A549 (cell line): ENCODE measurements around the gene PEX14. TPM values are rescaled to one million over a fixed set of nuclear protein-coding genes. Genes with fewer than 3 reads are reported as not detected.

ENCODE experiments used
- ATAC-seq, 2 experiments: fragments of 200-7000 bp in 1 of 2; fragments of >200 bp in 1 of 2; cut with Nextera tagmentation in 1 of 2; cut with Tn5 transposase in 1 of 2; 3 replicates each; pipeline versions ENCODE4 v1.8.0 to v1.9.1; 2018 to 2020; ENCODE audit warnings: mild to moderate bottlenecking in 1 of 2, moderate library complexity in 1 of 2
- CTCF ChIA-PET: fragments of 300-600 bp; sonication (Branson Sonifier 250); formaldehyde crosslinking; extraction: SDS; loops from one replicate; lab custom pipeline; 2021; ENCODE audit warnings: antibody characterized with exemption, inconsistent platforms; lab: Yijun Ruan, JAX
- POLR2A ChIA-PET: fragments of 350-600 bp; formaldehyde crosslinking; extraction: SDS; loops from one replicate; lab custom pipeline; 2021; ENCODE audit warnings: antibody characterized with exemption, inconsistent platforms; lab: Yijun Ruan, JAX
- DNase-seq, 2 experiments: peaks; one replicate each; pipeline versions ENCODE4 v3.0.0 to v3.0.0-alpha.2; 2011 to 2016; ENCODE audit warnings: low read depth in 1 of 2, low spot score in 1 of 2
- FAIRE-seq: peaks from 2 replicates; lab custom pipeline; 2011; peaks lifted over from hg19 to GRCh38; lab: Jason Lieb, UNC
- H3K27ac ChIP-seq, 2 experiments: fragments of >200 bp; sonication (Bioruptor Twin); formaldehyde crosslinking; 3 replicates each; pipeline ENCODE4 v1.5.1; 2016 to 2017
- H3K4me1 ChIP-seq: fragments of >200 bp; sonication (Bioruptor Twin); formaldehyde crosslinking; 3 replicates; pipeline ENCODE4 v1.6.1; 2016
- H3K4me2 ChIP-seq: fragments of >200 bp; sonication (Bioruptor Twin); formaldehyde crosslinking; 3 replicates; pipeline ENCODE4 v1.6.1; 2016
- H3K4me3 ChIP-seq: fragments of >200 bp; sonication (Bioruptor Twin); formaldehyde crosslinking; 3 replicates; pipeline ENCODE4 v1.5.1; 2016
- H3K9me3 ChIP-seq: fragments of >200 bp; sonication (Bioruptor Twin); formaldehyde crosslinking; 3 replicates; pipeline ENCODE4 v1.6.1; 2016
- BHLHE40 ChIP-seq: IDR thresholded peaks from 2 replicates; pipeline ENCODE4 v1.6.1; 2012; ENCODE audit warnings: low read depth, low read length, inconsistent platforms
- CEBPB ChIP-seq, 2 experiments: fragments of >200 bp in 1 of 2; sonication (Bioruptor Twin) in 1 of 2; formaldehyde crosslinking in 1 of 2; IDR thresholded peaks; 2 replicates each; pipeline ENCODE4 v1.6.1; 2012 to 2016
- CTCF ChIP-seq: fragments of >200 bp; sonication (Bioruptor Twin); formaldehyde crosslinking; IDR thresholded peaks from 3 replicates; pipeline ENCODE4 v1.5.1; 2016
- E2F6 ChIP-seq: IDR thresholded peaks from 2 replicates; pipeline ENCODE4 v1.6.1; 2012; ENCODE audit warnings: low read depth, borderline replicate concordance
- EHMT2 ChIP-seq: fragments of 200-600 bp; sonication (generic); IDR thresholded peaks from 2 replicates; pipeline ENCODE4 v1.6.1; 2016; ENCODE audit warnings: antibody characterized with exemption, low read depth, mild to moderate bottlenecking, moderate library complexity
- FOSB ChIP-seq: fragments of 250-450 bp; sonication (Bioruptor Pico); IDR thresholded peaks from 2 replicates; pipeline ENCODE4 v1.5.0; 2020; ENCODE audit warnings: mild to moderate bottlenecking, moderate library complexity
- FOSL2 ChIP-seq, 2 experiments: fragments of 450-650 bp in 1 of 2; fragments of >200 bp in 1 of 2; sonication (Bioruptor Twin) in 1 of 2; formaldehyde crosslinking; IDR thresholded peaks; 2 replicates each; pipeline versions ENCODE4 v1.5.0 to v1.6.1; 2016 to 2020; ENCODE audit warnings: mild to moderate bottlenecking in 1 of 2, moderate library complexity in 1 of 2
- GATA3 ChIP-seq: IDR thresholded peaks from 2 replicates; pipeline ENCODE4 v1.6.1; 2012; ENCODE audit warnings: borderline replicate concordance
- HMGXB4 ChIP-seq: fragments of 250-450 bp; sonication (Bioruptor Pico); IDR thresholded peaks from 2 replicates; pipeline ENCODE4 v1.5.0; 2021; ENCODE audit warnings: mild to moderate bottlenecking, moderate library complexity, borderline replicate concordance
- KDM5A ChIP-seq: fragments of 200-600 bp; sonication (generic); IDR thresholded peaks from 2 replicates; pipeline ENCODE4 v1.6.1; 2016; ENCODE audit warnings: antibody characterized with exemption, mild to moderate bottlenecking
- NFE2L2 ChIP-seq: fragments of 150-350 bp; conservative IDR thresholded peaks from 2 replicates; pipeline ENCODE4 v1.6.1; 2014; ENCODE audit warnings: low read length
- POLR2A ChIP-seq: IDR thresholded peaks from 2 replicates; pipeline ENCODE4 v1.6.1; 2012; ENCODE audit warnings: mild to moderate bottlenecking, low read length
- RAD21 ChIP-seq, 2 experiments: fragments of >200 bp in 1 of 2; sonication (Bioruptor Twin) in 1 of 2; formaldehyde crosslinking in 1 of 2; IDR thresholded peaks in 1 of 2; conservative IDR thresholded peaks in 1 of 2; 2 replicates in 1 of 2; 3 replicates in 1 of 2; pipeline ENCODE4 v1.6.1; 2012 to 2018; ENCODE audit warnings: inconsistent platforms in 1 of 2
- REST ChIP-seq: fragments of 200-600 bp; sonication (generic); IDR thresholded peaks from 2 replicates; pipeline ENCODE4 v1.6.1; 2016; ENCODE audit warnings: antibody characterized with exemption, mild to moderate bottlenecking, moderate library complexity
- RNF2 ChIP-seq: fragments of 200-600 bp; sonication (generic); IDR thresholded peaks from 2 replicates; pipeline ENCODE4 v1.6.1; 2016; ENCODE audit warnings: low read depth, mild to moderate bottlenecking, antibody characterized with exemption, moderate library complexity, borderline replicate concordance
- SREBF2 ChIP-seq: fragments of 450-650 bp; IDR thresholded peaks from 2 replicates; pipeline ENCODE4 v1.6.1; 2014; ENCODE audit warnings: mild to moderate bottlenecking, moderate library complexity
- TP53 ChIP-seq: fragments of 250-450 bp; sonication (Bioruptor Pico); IDR thresholded peaks from 2 replicates; pipeline ENCODE4 v1.5.0; 2021; ENCODE audit warnings: mild to moderate bottlenecking, moderate library complexity
- ZC3H11A ChIP-seq: fragments of 450-650 bp; IDR thresholded peaks from 2 replicates; pipeline ENCODE4 v1.6.1; 2014; ENCODE audit warnings: antibody characterized with exemption, mild to moderate bottlenecking
- ZFP36 ChIP-seq: fragments of 450-650 bp; IDR thresholded peaks from 2 replicates; pipeline ENCODE4 v1.6.1; 2014; ENCODE audit warnings: borderline replicate concordance; ENCODE audit not compliant: partially characterized antibody
- WGBS: methylation state at CpG from one replicate; pipeline ENCODE4 v1.1.6; 2017; ENCODE audit errors: missing lambda C conversion rate; 5-methylcytosine and 5-hydroxymethylcytosine counted together
- polyA plus RNA-seq, 4 experiments: library from polyadenylated mRNA; depleted of rRNA in 3 of 4; stranded (reverse); fragments of >200 nt; fragmentation: RNase III in 1 of 4; extraction: RNeasy Plus Mini Kit Qiagen cat#74134 plus additional on column Dnase treatment in 1 of 4; gene quantifications; 2 replicates in 3 of 4; 3 replicates in 1 of 4; pipeline ENCODE4 v1.2.3, GENCODE V29; 2011 to 2017

Gene PEX14
- polyA plus RNA-seq, 2 of the 4 experiments (the other 2 are of a cell fraction) = 7.7 to 15.0 TPM

- Histone ChIP-seq H3K4me2 (peak overlapping the region; percentile 79), H3K4me3 (no peak overlapping the region)
- POLR2A ChIA-PET = no interaction called here
- TF ChIP-seq ZFP36 (no peak), RAD21 (conservative IDR thresholded peaks at IDR 0.05 in 1 of 2, IDR thresholded peaks at IDR 0.05 in 1 of 2) (no peak), POLR2A (no peak), REST (no peak), SREBF2 (no peak), FOSL2 (IDR thresholded peaks at IDR 0.05) (no peak), FOSL2 (CRISPR knock-in tag; IDR thresholded peaks at IDR 0.05) (no peak), ZC3H11A (no peak), TP53 (no peak), EHMT2 (no peak), NFE2L2 (no peak), RNF2 (no peak)
- TF ChIP-seq, all 56 proteins: peak for 0
- no peaks in the 10 kb centered on the region for H3K9me3 ChIP-seq
- DNase-seq (no peak), ATAC-seq (no peak; a peak in 1 of 6 replicates), FAIRE-seq (no peak)
- CTCF ChIA-PET = interaction anchor here (0.6 to 5.7 kb wide), 24 partner anchors 10 to 487 kb away, joined by 3 to 70 read pairs (median 5); partner anchors contain the start of genes CENPS and CORT
- peaks cover 5% of the 10 kb centered on the region; the same call in 1 of the 3 replicates for H3K4me1 ChIP-seq
- H3K27ac ChIP-seq = peak overlapping the region; percentile 2 to 74; a peak in 4 of 6 replicates
- WGBS = 83% methylated on average over 10 of the region's 10 CpGs
Measured at GRCh38 chr1:10495475-10495817, 20.7 kb downstream of the PEX14 start.

- DNase-seq (no peak), FAIRE-seq (no peak), ATAC-seq (no peak)
- Histone ChIP-seq H3K9me3 (no peaks in the 10 kb centered on the region), H3K4me3 (no peak overlapping the region), H3K27ac (no peak overlapping the region), H3K4me2 (no peak overlapping the region), H3K4me1 (peaks cover 5% of the 10 kb centered on the region; the same call in 1 of the 3 replicates)
- ChIA-PET CTCF (interaction anchor here (1.1 to 5.7 kb wide), 6 partner anchors 10 to 374 kb away, joined by 3 to 70 read pairs (median 18); partner anchors contain the start of gene CENPS), POLR2A (no interaction called here)
- WGBS = 87% methylated on average over 14 of the region's 14 CpGs
- TF ChIP-seq FOSB = no peak
- TF ChIP-seq CEBPB (IDR thresholded peaks at IDR 0.05) = no peak
- TF ChIP-seq HMGXB4 (CRISPR knock-in tag) = no peak
- no peak for TF ChIP-seq SREBF2
- TF ChIP-seq REST = no peak
- TF ChIP-seq KDM5A = no peak
- no peak for TF ChIP-seq CTCF
- no peak for TF ChIP-seq BHLHE40
- no peak for TF ChIP-seq E2F6
- no peak for TF ChIP-seq EHMT2
- TF ChIP-seq GATA3 = no peak
Measured at GRCh38 chr1:10495952-10496351, 21.2 kb downstream of the PEX14 start.
